Muscle layer of duodenum (tissue), 2 donors: Measurements from ENCODE around the gene NR0B1.

Source experiments
- H3K27ac ChIP-seq: one replicate; pipeline ENCODE4 v1.7.0; 2013; ENCODE audit warnings: mild to moderate bottlenecking, low read length
- H3K27me3 ChIP-seq: one replicate; pipeline ENCODE4 v1.7.0; 2013; ENCODE audit warnings: low read depth, mild to moderate bottlenecking, control low read depth, low read length
- H3K36me3 ChIP-seq, 2 donors: one replicate each; pipeline ENCODE4 v1.7.0; 2013; ENCODE audit warnings: low read length in 2 of 2, control low read depth in 1 of 2, mild to moderate bottlenecking in 1 of 2; ENCODE audit not compliant: insufficient read depth in 2 of 2, control insufficient read depth in 1 of 2
- H3K4me1 ChIP-seq, 2 donors: one replicate each; pipeline ENCODE4 v1.7.0; 2013; ENCODE audit warnings: low read length in 2 of 2, mild to moderate bottlenecking in 2 of 2, control low read depth in 1 of 2, moderate library complexity in 1 of 2; ENCODE audit not compliant: insufficient read depth in 2 of 2, control insufficient read depth in 1 of 2
- H3K4me3 ChIP-seq, 2 donors: one replicate each; pipeline ENCODE4 v1.7.0; 2013; ENCODE audit warnings: low read length in 2 of 2, low read depth in 1 of 2, mild to moderate bottlenecking in 1 of 2
- H3K9me3 ChIP-seq, 2 donors: one replicate each; pipeline ENCODE4 v1.7.0; 2013; ENCODE audit warnings: low read length in 2 of 2, control low read depth in 1 of 2, mild to moderate bottlenecking in 1 of 2; ENCODE audit not compliant: control insufficient read depth in 1 of 2
- donor health status: healthy.

The NR0B1 gene

DNA sequence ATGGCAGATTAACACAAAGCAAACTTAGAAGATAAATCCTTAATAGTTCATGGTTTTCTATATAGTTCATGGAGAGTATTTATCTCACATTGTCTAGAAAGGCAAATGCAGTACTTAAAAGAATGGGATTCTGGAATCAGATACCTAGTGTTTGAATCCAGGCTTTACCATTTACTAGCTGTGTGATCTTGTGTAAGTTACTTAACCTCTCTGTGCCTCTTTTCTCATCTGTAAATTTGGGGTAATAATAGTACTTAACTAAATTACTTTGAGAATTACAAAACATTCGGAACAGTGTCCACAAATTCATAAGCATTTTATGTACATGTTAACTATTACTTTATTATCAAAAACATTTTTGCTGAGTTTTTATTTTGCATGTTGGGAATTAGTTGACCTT lies 46.4 kb downstream of the NR0B1 start:
- no peak overlapping the region for H3K4me3 ChIP-seq
- H3K36me3 ChIP-seq, result no peaks in the 10 kb centered on the region
- no peak overlapping the region for H3K27ac ChIP-seq
- H3K4me1 ChIP-seq, result no peaks in the 10 kb centered on the region
- no peaks in the 10 kb centered on the region for H3K27me3 ChIP-seq
- no peaks in the 10 kb centered on the region for H3K9me3 ChIP-seq

DNA sequence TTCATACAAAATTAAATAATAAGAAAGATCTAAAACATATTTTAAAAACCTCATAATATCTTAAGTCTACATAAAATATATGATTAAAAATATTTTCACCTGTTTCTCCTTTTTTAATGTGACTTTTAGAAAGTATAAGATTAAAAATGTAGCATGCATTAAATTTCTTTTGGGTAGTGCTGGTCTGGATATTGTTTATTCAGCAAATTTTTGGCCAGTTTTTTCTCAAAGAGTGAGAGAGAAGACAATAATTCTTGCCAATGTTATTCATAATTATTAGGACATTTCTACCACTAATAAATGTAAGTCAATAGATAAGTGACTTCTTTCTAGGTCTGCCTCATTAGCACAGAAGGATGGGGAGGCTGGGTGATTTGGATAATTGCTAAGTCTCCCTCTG lies 48.2 kb downstream of the NR0B1 start:
- no peak overlapping the region for H3K27ac ChIP-seq
- no peaks in the 10 kb centered on the region for H3K27me3 ChIP-seq
- H3K9me3 ChIP-seq, result no peaks in the 10 kb centered on the region
- no peaks in the 10 kb centered on the region for H3K4me1 ChIP-seq
- H3K4me3 ChIP-seq, result no peak overlapping the region
- no peaks in the 10 kb centered on the region for H3K36me3 ChIP-seq

DNA sequence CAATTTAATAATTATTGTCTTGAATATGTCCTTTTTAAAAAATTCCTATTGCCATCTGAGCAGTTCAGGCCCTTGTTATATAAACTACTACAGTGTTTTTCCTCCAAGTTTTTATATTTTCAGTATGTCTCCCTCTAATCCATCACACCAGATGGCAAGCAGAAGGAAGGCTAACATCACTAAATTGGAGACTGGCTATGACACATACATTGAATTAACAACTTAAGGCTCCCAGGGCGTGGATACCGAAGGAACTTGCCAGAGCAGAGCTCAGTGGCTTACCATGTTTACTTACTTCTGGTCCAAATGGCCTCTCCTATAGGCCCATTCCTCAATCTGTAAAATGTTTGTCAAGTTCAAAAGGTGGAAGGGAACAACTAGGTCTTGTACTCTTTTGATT lies 49.3 kb downstream of the NR0B1 start:
- H3K9me3 ChIP-seq, result no peaks in the 10 kb centered on the region
- no peaks in the 10 kb centered on the region for H3K4me1 ChIP-seq
- no peak overlapping the region for H3K27ac ChIP-seq
- no peaks in the 10 kb centered on the region for H3K36me3 ChIP-seq
- no peak overlapping the region for H3K4me3 ChIP-seq
- no peaks in the 10 kb centered on the region for H3K27me3 ChIP-seq
